H9 (cell line): Measurements from ENCODE around the gene SPECC1. TPM values are rescaled to one million over a fixed set of nuclear protein-coding genes. Genes with fewer than 3 reads are reported as not detected.

ENCODE experiments used
- DNase-seq: peaks from one replicate; pipeline ENCODE4 v3.0.0-alpha.2; 2017
- H2AFZ ChIP-seq: one replicate; pipeline ENCODE4 v1.6.1; 2013; ENCODE audit warnings: mild to moderate bottlenecking, low read length, control low read depth, moderate library complexity
- H2AK5ac ChIP-seq: 2 replicates; pipeline ENCODE4 v1.6.1; 2013; ENCODE audit warnings: low read length, control low read depth, mixed read lengths; ENCODE audit not compliant: insufficient read length
- H2BK120ac ChIP-seq: one replicate; pipeline ENCODE4 v1.6.1; 2013; ENCODE audit warnings: low read depth, mild to moderate bottlenecking, low read length, control low read depth, inconsistent platforms; ENCODE audit not compliant: poor library complexity, severe bottlenecking
- H2BK12ac ChIP-seq: 2 replicates; pipeline ENCODE4 v1.6.1; 2013; ENCODE audit warnings: low read length, control low read depth, mixed read lengths, low read depth; ENCODE audit not compliant: insufficient read length
- H2BK15ac ChIP-seq: 2 replicates; pipeline ENCODE4 v1.6.1; 2013; ENCODE audit warnings: low read depth, low read length, control low read depth
- H2BK20ac ChIP-seq: one replicate; pipeline ENCODE4 v1.6.1; 2013; ENCODE audit warnings: low read depth, mild to moderate bottlenecking, low read length, control low read depth, inconsistent platforms; ENCODE audit not compliant: poor library complexity, severe bottlenecking
- H2BK5ac ChIP-seq: 2 replicates; pipeline ENCODE4 v1.6.1; 2013; ENCODE audit warnings: low read length, control low read depth, mixed read lengths; ENCODE audit not compliant: insufficient read length
- H3K14ac ChIP-seq: 2 replicates; pipeline ENCODE4 v1.6.1; 2013; ENCODE audit warnings: low read length, control low read depth; ENCODE audit not compliant: insufficient read depth
- H3K18ac ChIP-seq: 2 replicates; pipeline ENCODE4 v1.6.1; 2013; ENCODE audit warnings: low read depth, mild to moderate bottlenecking, mixed read lengths, low read length, control low read depth; ENCODE audit not compliant: insufficient read length
- H3K23ac ChIP-seq: 2 replicates; pipeline ENCODE4 v1.6.1; 2013; ENCODE audit warnings: low read length, control low read depth, mixed read lengths, low read depth; ENCODE audit not compliant: insufficient read length
- H3K23me2 ChIP-seq: 2 replicates; pipeline ENCODE4 v1.6.1; 2013; ENCODE audit warnings: low read depth, mild to moderate bottlenecking, mixed read lengths, low read length, control low read depth; ENCODE audit not compliant: insufficient read length, poor library complexity, severe bottlenecking
- H3K27ac ChIP-seq: 2 replicates; pipeline ENCODE4 v1.5.1; 2013; ENCODE audit warnings: low read length, control low read depth, mixed read lengths, low read depth; ENCODE audit not compliant: insufficient read length
- H3K27me3 ChIP-seq: 2 replicates; pipeline ENCODE4 v1.6.1; 2013; ENCODE audit warnings: low read length, control low read depth, inconsistent platforms; ENCODE audit not compliant: insufficient read depth
- H3K4ac ChIP-seq: 2 replicates; pipeline ENCODE4 v1.6.1; 2013; ENCODE audit warnings: low read depth, mild to moderate bottlenecking, control low read depth, inconsistent platforms, low read length, moderate library complexity
- H3K4me1 ChIP-seq: 2 replicates; pipeline ENCODE4 v1.6.1; 2013; ENCODE audit warnings: low read length, control low read depth, inconsistent platforms; ENCODE audit not compliant: insufficient read depth
- H3K4me2 ChIP-seq: 2 replicates; pipeline ENCODE4 v1.6.1; 2013; ENCODE audit warnings: low read length, control low read depth, mixed read lengths; ENCODE audit not compliant: insufficient read length, insufficient read depth
- H3K56ac ChIP-seq: 2 replicates; pipeline ENCODE4 v1.6.1; 2013; ENCODE audit warnings: low read depth, mild to moderate bottlenecking, mixed read lengths, low read length, control low read depth; ENCODE audit not compliant: insufficient read length
- H3K79me1 ChIP-seq: 2 replicates; pipeline ENCODE4 v1.6.1; 2013; ENCODE audit warnings: low read depth, mild to moderate bottlenecking, moderate library complexity, low read length, control low read depth, inconsistent platforms; ENCODE audit not compliant: insufficient read depth, poor library complexity, severe bottlenecking
- H3K79me2 ChIP-seq: 2 replicates; pipeline ENCODE4 v1.6.1; 2013; ENCODE audit warnings: low read length, control low read depth, inconsistent platforms; ENCODE audit not compliant: insufficient read depth
- H3K9ac ChIP-seq: 2 replicates; pipeline ENCODE4 v1.6.1; 2013; ENCODE audit warnings: low read length, control low read depth, mixed read lengths; ENCODE audit not compliant: insufficient read length; ENCODE audit errors: extremely low read depth
- H3K9me3 ChIP-seq: one replicate; pipeline ENCODE4 v1.6.1; 2013; ENCODE audit warnings: low read depth, low read length, inconsistent platforms; ENCODE audit not compliant: control insufficient read depth
- H3T11ph ChIP-seq: one replicate; pipeline ENCODE4 v1.6.1; 2013; ENCODE audit warnings: mild to moderate bottlenecking, low read length, control low read depth, inconsistent platforms
- H4K20me1 ChIP-seq: one replicate; pipeline ENCODE4 v1.6.1; 2013; ENCODE audit not compliant: control insufficient read depth, insufficient read length, insufficient read depth
- H4K5ac ChIP-seq: 2 replicates; pipeline ENCODE4 v1.6.1; 2013; ENCODE audit warnings: low read depth, mild to moderate bottlenecking, mixed read lengths, low read length, control low read depth; ENCODE audit not compliant: insufficient read length
- H4K8ac ChIP-seq: replicated peaks from 2 replicates; pipeline ENCODE4 v1.6.1; 2013; ENCODE audit warnings: low read length, control low read depth, mixed read lengths, low read depth; ENCODE audit not compliant: insufficient read length
- H4K91ac ChIP-seq: 2 replicates; pipeline ENCODE4 v1.6.1; 2013; ENCODE audit warnings: low read depth, mild to moderate bottlenecking, moderate library complexity, mixed read lengths, low read length, control low read depth; ENCODE audit not compliant: insufficient read length
- H3K27ac Mint-ChIP-seq, 3 experiments: 2 replicates in 2 of 3; 3 replicates in 1 of 3; pipeline ENCODE4 v1.8.0; 2020 to 2021; ENCODE audit warnings: mixed read lengths in 3 of 3, mild to moderate bottlenecking in 1 of 3, moderate library complexity in 1 of 3
- H3K27me3 Mint-ChIP-seq: 2 replicates; pipeline ENCODE4 v1.8.0; 2021; ENCODE audit warnings: low read depth, mild to moderate bottlenecking, moderate library complexity, mixed read lengths
- H3K36me3 Mint-ChIP-seq, 3 experiments: 2 replicates in 2 of 3; 3 replicates in 1 of 3; pipeline ENCODE4 v1.8.0; 2020 to 2021; ENCODE audit warnings: low read depth in 3 of 3, mixed read lengths in 3 of 3; ENCODE audit not compliant: insufficient read depth in 1 of 3
- H3K4me1 Mint-ChIP-seq, 2 experiments: 2 replicates each; pipeline ENCODE4 v1.8.0; 2020; ENCODE audit warnings: mixed read lengths in 2 of 2
- H3K4me3 Mint-ChIP-seq, 2 experiments: 2 replicates in 1 of 2; 3 replicates in 1 of 2; pipeline ENCODE4 v1.8.0; 2020 to 2021; ENCODE audit warnings: mild to moderate bottlenecking in 2 of 2, mixed read lengths in 2 of 2, moderate library complexity in 1 of 2
- H3K9me3 Mint-ChIP-seq, 2 experiments: 2 replicates in 1 of 2; 3 replicates in 1 of 2; pipeline ENCODE4 v1.8.0; 2020; ENCODE audit warnings: mild to moderate bottlenecking in 2 of 2, mixed read lengths in 2 of 2, moderate library complexity in 1 of 2
- CTCF ChIP-seq: fragments of 200-600 bp; sonication (generic); conservative IDR thresholded peaks from 3 replicates; pipeline ENCODE4 v1.8.0; 2021; ENCODE audit warnings: antibody characterized with exemption, mild to moderate bottlenecking
- WGBS: extraction: QIAGEN DNeasy Blood & Tissue Kit; methylation state at CpG from one replicate; pipeline ENCODE4 v1.1.7; 2013; ENCODE audit warnings: missing lambda C conversion rate, low lambda C conversion rate, mixed read lengths; ENCODE audit not compliant: insufficient read length; ENCODE audit errors: extremely low coverage; 5-methylcytosine and 5-hydroxymethylcytosine counted together
- total RNA-seq: library from RNA; stranded (reverse); gene quantifications from 2 replicates; pipeline ENCODE4 v1.2.1, GENCODE V29; 2021

SPECC1 gene
- total RNA-seq, 1 experiment from 2014 or later, result 65.7 TPM

- no peaks in the 10 kb centered on the region for H3K27me3 Mint-ChIP-seq
- TF ChIP-seq CTCF, result no peak
- no peak overlapping the region for H3K9ac ChIP-seq
- H3K14ac ChIP-seq, result no peak overlapping the region
- H2AFZ ChIP-seq, result no peak overlapping the region
- H3T11ph ChIP-seq, result no peak overlapping the region
- no peak overlapping the region for H3K4me2 ChIP-seq
- H3K4me1 ChIP-seq, result peaks cover 23% of the 10 kb centered on the region
- H2AK5ac ChIP-seq, result no peak overlapping the region
- no peak for DNase-seq
- H2BK5ac ChIP-seq, result no peak overlapping the region
- WGBS, result no CpG with 5 or more reads among the region's 10 CpGs
- H3K36me3 Mint-ChIP-seq, result peaks cover 32 to 45% (median 34%) of the 10 kb centered on the region in 3 experiments
- no peak overlapping the region for H2BK20ac ChIP-seq
- H3K56ac ChIP-seq, result no peak overlapping the region
- peaks cover 10 to 26% of the 10 kb centered on the region in 2 experiments for H3K9me3 Mint-ChIP-seq
- H3K18ac ChIP-seq, result no peak overlapping the region
- peaks cover 7% of the 10 kb centered on the region for H3K9me3 ChIP-seq
- no peaks in the 10 kb centered on the region for H4K20me1 ChIP-seq
- H2BK12ac ChIP-seq, result no peak overlapping the region
- no peak overlapping the region for H3K4ac ChIP-seq
- H2BK15ac ChIP-seq, result no peak overlapping the region
- H3K4me3 Mint-ChIP-seq, result peak overlapping the region in 1 of 2 experiments; percentile 25; a peak in 2 of 5 replicates
- no peaks in the 10 kb centered on the region for H3K23me2 ChIP-seq
- no peaks in the 10 kb centered on the region for H3K27me3 ChIP-seq
- no peak overlapping the region for H3K23ac ChIP-seq
- no peak overlapping the region for H4K8ac ChIP-seq
- peaks cover 8% of the 10 kb centered on the region for H3K79me1 ChIP-seq
- no peak overlapping the region for H4K5ac ChIP-seq
- H3K79me2 ChIP-seq, result peaks cover 4% of the 10 kb centered on the region; the same call in 1 of the 2 replicates
- no peak overlapping the region for H3K27ac ChIP-seq
- no peak overlapping the region for H4K91ac ChIP-seq
- no peak overlapping the region for H2BK120ac ChIP-seq
- H3K4me1 Mint-ChIP-seq, result peaks cover 40 to 58% of the 10 kb centered on the region in 2 experiments
- H3K27ac Mint-ChIP-seq, result peak overlapping the region in 1 of 3 experiments; percentile 96; a peak in 2 of 7 replicates
These were observed 191.8 kb downstream of the SPECC1 start for GRCh38 chr17:20200865-20201458.
